Measurements from ENCODE around the gene ZNF362.

- TF ChIP-seq CTCF (IDR thresholded peaks at IDR 0.05; ENCODE audit: low read depth, low read length, poor library complexity, severe bottlenecking) (no peak), EZH2phosphoT487 (IDR thresholded peaks at IDR 0.05; ENCODE audit: borderline replicate concordance, low read length) (no peak)
Observed at GRCh38 chr1:33329600-33330305, 73.5 kb downstream of the ZNF362 start.
